ENCODE measurements around the gene SERPINA10. TPM values are rescaled to one million over a fixed set of nuclear protein-coding genes. Genes with fewer than 3 reads are reported as not detected.
A peak's percentile ranks its signal among the peaks of the same experiment; 100 is the strongest.
"Not testable (repeated sequence)": the region's sequence is repeated elsewhere in the genome, so short reads cannot be mapped to it uniquely, and the experiment has no call there.

Gene SERPINA10
- total RNA-seq, 2 donors from 2014 or later, result 0.18 to 0.31 TPM

DNA sequence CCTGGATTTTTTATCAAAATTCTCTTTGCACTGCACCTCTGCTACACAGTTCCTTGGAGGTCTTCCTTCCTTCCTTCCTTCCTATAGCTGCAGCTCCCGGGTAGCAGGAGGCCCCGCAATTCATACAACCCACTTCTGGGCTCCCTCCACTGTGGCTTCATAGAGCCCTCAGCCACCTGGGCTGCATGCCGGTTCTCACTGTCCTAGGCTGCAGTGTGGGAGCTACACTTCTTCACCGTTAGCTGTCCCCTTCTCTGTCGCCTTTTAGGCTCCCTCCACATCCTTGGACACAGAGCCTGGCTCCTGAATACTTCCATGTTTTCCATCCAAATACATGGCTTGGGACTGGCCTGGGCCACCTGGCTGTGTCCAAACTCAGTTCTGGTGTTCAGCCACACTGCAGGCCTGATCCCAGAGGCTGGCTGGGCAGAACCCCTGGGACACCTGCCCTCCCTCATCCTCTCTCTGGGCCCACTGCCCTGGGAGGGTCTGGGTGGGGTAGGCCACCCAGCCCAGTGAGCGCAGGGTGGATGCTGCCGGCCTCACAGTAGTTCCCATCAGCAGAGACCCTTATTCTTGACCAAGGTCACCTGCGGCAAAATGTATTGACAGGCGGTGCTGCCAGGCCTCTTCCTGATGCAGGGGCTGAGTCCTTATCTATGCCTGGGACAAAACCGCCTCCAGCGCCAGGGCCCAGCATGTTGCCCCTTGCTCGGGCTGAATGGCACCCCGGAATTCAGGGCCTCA is 1.7 kb downstream of the SERPINA10 start:
- ATAC-seq (no peak), DNase-seq (no peak)
- intact Hi-C loops (cut with DNase I, micrococcal nuclease), result no loop called here

DNA sequence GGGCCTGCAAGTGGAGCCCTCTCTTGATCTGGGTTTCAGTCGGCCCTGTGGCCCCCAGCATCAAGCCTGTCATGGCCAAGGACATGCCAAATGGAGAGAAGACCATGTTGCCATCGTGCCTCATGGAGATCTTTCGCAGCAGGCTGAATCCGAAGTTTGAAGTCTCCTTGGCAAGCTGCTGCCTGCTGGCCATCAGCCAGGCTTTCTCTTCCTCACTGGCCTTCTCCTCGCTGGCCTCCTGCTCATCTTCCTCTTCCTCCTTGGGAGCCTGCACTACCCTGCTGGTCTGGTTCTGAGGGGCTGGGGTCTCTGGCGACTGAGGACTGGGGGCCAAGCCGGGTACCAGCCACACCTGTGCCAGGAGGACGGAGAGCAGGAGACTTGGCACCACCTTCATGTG is 2.9 kb downstream of the SERPINA10 start:
- intact Hi-C loops (cut with DNase I, micrococcal nuclease), result no loop called here
- no peak for DNase-seq
- no peak for ATAC-seq

DNA sequence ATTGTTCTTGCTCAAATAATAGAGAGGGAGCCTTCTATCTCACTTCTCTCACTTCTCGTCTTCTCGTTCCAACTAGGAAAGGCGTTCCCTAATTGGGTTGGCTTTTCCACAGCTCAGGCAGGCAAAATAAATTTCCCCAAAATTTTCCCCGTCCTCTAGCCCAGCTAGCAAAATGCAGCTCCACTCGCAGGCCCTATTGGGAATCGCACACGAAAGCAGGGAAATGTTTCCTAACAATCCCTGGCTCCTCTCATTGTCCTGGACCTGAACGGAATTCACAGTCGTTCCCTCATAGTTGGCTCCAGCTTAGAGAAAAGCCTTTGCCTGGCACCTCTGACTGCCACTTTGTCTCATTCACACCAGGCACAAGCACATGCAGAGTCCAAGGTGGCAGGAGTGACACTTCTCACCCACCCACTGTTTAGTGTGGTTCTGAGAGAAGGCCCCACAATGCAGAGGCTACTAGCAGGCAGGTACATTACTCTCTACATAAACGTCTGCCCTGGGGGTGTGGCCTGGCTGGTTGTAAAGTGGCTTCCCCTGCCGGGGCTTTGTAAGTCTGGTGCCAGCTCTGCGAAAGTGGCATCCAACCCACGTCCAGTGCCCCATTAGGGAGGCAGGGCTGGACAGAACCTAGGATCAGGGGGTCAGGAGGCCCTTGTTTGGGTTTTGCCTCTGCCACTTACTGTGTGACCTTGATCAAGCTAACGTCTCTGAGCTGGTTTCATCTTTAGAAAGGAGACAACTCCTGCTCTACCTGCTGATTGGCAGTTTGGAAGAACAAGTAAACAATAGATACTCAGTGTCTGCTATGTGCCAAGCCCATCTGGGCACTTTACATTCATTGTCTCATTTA is 4.2 kb downstream of the SERPINA10 start:
- no peak for DNase-seq
- peak; percentile 51 for ATAC-seq
- intact Hi-C loops (cut with DNase I, micrococcal nuclease), result no loop called here

DNA sequence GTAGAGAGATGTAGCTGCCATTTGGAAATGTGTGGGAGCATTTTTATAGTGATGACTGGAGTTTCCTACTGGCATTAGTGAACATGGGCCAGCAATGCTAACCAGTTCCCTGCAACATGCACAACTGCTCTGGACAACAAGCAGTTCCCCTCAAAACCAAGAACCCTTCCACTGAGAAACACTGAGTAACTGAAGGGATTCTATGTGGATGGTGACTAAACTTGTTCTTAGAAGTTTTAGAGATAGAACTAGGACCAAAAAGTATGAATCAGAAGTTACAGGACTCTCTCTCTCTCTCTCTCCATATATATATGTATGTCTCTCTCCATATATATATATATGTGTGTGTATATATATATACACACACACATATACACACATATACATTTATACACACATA is 7.9 kb downstream of the SERPINA10 start:
- DNase-seq, result no peak
- no peak for ATAC-seq
- intact Hi-C loops (cut with DNase I, micrococcal nuclease), result no loop called here

DNA sequence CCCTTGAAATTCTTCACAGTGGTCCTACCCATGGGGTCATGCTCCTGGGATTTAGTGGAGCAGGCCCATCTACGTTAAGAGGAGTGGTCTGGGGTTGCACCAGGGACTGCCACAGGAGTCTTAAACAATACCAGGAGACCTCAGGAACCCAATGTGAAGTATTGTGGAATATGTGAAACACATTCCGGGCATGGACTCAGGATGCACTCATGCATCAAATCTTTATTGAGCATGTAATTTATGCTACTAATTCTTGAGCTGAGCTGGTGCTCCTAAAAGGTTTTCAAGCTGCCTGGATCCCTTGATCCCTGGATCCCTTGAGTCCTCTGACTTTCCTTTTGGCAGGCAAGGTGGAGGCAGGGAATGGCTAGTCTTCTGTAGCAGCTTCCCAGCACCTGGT is 8.8 kb downstream of the SERPINA10 start:
- DNase-seq (no peak), ATAC-seq (no peak)
- intact Hi-C loops (cut with DNase I, micrococcal nuclease), result no loop called here

DNA sequence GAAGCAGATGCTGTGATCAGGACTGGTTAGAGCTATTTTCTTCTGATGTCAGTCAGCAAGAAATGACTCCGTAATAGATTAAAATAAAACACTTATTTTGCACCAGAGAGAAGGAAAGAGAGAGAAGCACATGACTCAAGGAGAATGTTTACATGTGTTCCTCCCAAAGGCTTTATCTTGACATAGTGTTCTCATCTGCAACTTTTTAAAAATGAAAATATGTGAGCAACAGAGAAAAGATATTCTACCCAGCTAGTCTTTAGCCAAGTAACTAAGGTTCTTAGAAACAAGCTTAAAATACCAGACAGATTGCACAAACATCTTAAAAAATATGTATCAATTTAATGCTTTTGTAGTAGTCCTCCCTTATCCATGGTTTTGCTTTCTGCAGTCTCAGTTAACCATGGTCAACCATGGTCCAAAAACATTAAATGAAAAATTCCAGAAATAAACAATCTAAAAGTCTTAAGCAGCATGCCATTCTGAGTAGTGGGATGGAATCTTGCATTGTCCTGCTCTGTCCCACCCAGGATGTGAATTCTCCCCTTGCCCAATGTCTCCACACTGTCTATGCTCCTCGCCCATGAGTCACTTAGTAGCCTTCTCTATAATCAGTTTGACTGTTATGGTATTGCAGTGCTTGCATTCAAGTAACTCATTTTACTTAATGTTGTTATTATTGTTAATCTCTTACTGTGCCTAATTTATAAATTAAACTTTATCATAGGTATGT is 9.9 kb downstream of the SERPINA10 start:
- intact Hi-C loops (cut with DNase I, micrococcal nuclease), result no loop called here
- DNase-seq (no peak), ATAC-seq (no peak)

DNA sequence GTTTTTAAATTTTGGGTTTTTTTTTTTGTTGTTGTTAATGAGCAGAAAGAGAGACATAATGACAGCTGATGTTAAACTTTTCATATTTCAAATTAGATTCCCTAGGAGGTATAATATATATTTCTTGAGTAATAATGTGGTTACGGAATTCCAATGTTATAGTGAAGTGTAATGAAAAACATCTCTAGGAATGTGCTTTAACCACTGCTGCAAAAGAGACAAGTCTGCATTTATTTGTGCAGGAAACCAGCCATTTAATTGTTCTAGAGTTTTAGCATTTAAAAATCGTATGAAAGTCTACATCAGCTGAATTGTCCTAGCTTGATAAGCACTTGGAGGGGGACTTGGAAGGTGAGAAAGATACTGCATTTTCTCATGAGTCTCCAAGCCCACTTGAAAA is 14.3 kb downstream of the SERPINA10 start:
- intact Hi-C loops (cut with DNase I, micrococcal nuclease), result no loop called here
- DNase-seq (no peak), ATAC-seq (no peak)

DNA sequence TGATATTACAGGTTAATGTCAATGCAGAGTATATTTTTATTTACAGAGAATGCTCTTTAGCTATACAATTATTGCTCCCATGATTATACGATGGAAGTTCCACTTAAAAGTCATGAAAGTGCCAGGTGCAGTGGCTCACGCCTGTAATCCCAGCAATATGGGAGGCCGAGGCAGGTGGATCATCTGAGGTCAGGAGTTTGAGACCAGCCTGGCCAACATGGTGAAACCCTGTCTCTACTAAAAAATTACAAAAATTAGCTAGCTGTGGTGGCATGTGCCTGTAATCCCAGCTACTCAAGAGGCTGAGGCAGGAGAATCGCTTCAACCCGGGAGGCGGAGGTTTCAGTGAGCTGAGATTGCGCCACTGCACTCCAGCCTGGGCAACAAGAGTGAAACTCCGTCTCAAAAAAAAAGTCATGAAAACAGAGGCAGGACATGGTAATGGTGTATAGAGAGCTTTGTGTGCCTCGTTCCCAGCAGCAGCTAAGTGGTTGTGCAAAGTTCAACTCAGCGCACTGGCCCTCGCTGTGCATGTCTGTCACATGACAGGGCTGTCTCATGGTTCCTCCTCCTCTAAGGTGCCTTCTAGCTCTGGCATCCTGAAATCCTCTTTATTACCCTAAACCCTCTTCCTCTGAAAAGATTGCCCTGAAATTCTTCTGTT is 16.0 kb downstream of the SERPINA10 start:
- DNase-seq (peak in 1 of 2 donors; percentile 27), ATAC-seq (peak; percentile 89)

DNA sequence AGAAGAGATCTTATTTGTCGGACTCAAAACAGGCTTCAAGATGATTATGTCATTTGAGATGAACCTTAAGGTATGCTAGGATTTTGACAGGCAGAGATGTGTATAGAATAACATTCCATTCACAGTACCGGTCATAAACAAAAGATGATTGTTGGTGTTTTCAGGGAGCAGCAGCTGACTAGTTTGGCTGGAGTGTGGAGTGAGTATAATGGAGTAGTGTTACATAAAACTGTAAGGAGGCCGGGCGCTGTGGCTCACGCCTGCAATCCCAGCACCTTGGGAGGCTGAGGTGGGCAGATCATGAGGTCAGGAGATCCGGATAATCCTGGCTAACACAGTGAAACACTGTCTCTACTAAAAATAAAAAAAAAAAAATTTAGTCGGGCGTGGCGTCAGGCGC is 23.9 kb downstream of the SERPINA10 start:
- intact Hi-C loops (cut with DNase I, micrococcal nuclease), result no loop called here
- DNase-seq (no peak), ATAC-seq (no peak)

More for the DNA sequence above, 16.0 kb downstream of the SERPINA10 start:
- intact Hi-C loops (cut with DNase I, micrococcal nuclease), result not testable (repeated sequence)

DNA sequence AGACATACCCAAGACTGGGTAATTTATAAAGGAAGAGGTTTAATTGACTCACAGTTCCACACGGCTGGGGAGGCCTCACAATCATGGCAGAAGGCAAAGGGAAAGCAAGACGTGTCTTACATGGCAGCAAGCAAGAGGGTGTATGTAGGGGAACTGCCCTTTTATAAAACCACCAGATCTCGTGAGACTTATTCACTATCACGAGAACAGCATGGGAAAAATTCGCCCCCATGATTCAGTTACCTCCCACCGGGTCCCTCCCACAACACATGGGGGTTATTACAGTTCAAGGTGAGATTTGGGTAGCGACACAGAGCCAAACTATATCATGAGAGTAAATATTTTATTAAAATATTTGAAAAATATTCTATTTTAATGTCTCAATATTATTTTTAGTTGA is 24.5 kb downstream of the SERPINA10 start:
- ATAC-seq; intact Hi-C loops (cut with DNase I, micrococcal nuclease); DNase-seq: not testable (repeated sequence)

DNA sequence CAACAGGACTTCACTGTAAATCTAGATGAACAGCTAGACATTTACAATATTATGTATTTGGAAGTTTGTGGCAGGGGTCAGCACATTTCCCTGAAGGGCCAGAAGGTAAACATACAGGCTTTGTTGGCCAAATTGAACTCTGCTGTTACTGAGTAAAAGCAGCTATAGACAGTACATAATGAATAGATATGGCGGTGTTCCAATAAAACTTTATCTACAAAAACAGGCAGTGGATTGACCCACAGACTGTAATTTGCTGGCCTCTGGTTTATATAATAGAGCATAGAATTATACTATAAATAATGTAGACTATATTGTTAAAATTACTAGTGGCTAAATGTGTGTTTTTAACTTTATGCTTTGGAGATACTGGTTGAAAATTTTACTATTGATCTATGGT is 25.7 kb downstream of the SERPINA10 start:
- ATAC-seq (no peak), DNase-seq (no peak)
- intact Hi-C loops (cut with DNase I, micrococcal nuclease), result no loop called here

DNA sequence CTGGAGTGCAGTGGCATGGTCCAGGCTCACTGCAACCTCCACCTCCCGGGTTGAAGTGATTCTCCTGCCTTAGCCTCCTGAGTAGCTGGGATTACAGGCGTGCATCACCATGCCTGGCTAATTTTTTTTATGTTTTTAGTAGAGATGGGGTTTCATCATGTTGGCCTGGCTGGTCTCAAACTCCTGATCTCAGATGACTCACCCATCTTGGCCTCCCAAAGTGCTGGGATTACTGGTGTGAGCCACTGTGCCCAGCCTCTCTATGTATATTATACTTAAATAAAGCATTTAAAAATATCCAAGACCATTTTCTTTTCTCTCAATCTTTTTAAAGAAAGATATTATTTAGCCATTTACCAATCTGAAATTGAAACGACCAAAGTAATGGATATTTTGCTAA is 28.9 kb downstream of the SERPINA10 start:
- intact Hi-C loops (cut with DNase I, micrococcal nuclease); DNase-seq; ATAC-seq: not testable (repeated sequence)

DNA sequence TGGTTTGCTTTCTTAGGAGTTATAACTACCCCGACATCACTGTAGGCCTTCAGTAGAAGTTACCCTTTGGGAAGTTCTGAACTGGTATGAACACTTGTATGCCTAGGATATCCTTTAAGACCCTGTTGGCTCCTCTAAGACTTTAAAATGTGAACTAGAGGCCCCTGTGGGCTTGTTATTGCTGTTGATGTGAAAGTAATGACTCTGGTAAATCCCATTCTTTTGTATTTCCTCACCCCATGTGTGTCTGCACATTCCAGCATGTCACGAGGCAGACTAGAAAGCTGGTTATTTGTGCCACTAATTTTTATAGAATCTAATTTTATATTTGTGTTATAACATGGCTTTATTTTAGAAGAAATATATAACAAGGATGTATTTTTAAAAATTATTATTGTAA is 48.9 kb downstream of the SERPINA10 start:
- ATAC-seq (no peak), DNase-seq (no peak)
- intact Hi-C loops (cut with DNase I, micrococcal nuclease), result no loop called here

DNA sequence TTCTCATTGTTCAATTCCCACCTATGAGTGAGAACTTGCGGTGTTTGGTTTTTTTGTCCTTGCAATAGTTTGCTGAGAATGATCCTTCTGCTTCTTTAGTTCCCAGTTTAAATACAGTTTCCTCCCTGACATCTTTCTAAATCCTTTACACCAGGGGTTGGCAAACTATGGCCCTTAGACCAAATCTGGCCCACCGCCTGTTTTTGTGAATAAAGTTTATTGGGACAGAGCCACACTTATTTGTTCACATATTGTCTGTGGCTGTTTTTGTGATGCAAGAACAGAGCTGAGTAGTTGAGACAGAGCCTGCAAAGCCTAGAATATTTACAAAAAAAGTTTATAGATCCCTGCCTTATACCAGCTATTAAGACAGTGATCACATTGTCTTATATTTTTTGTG is 53.7 kb downstream of the SERPINA10 start:
- DNase-seq (no peak), ATAC-seq (no peak)
- intact Hi-C loops (cut with DNase I, micrococcal nuclease), result no loop called here

DNA sequence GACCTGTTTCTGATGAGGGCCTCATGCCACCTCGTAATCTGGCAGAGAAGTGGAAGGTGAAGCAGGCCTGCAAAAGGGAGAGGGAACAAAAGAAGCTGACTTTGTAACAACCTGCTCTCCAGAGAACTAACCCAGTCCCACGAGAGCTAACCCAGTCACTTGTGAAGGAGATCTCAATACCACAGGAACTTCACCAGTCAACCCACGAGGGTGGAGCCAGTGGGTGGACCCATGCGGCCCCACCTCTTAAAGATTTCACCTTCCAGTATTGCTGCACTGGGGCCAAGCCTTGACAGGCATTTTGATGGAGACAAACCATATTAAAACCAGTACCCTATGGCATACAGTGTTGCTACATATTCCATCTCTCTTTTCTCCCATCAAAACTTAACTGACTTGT is 55.1 kb downstream of the SERPINA10 start:
- DNase-seq (no peak), ATAC-seq (no peak)
- intact Hi-C loops (cut with DNase I, micrococcal nuclease), result no loop called here

DNA sequence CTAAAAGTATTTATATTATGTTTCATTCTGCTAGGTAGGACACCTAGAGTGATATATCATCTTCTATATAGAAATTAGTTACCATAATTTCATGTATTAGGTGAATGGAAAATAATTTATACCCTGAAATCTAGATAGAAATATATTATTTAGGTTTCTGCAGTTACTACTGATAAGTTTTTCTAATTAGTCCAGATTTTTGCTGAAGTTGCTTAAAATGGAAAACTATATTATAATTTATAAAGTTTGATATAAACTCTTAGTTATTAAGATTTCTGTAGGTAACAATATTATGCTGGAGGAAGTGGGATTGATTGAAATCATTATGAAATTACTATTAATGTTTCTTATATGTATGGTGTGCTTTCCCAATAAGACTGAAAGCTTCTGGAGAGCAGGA is 56.0 kb downstream of the SERPINA10 start:
- ATAC-seq (no peak), DNase-seq (no peak)

More for the DNA sequence above, 56.0 kb downstream of the SERPINA10 start:
- intact Hi-C loops (cut with DNase I, micrococcal nuclease), result no loop called here
